ENCODE data around the gene PACS2. TPM values are rescaled to one million over a fixed set of nuclear protein-coding genes. Genes with fewer than 3 reads are reported as not detected.

PACS2 gene
- polyA plus RNA-seq, 3 donors, result 40.6 to 82.1 (median 56.0) TPM

- H3K27ac ChIP-seq (ENCODE audit: low read depth, low read length), result no peak overlapping the region
- WGBS, 3 donors, result 88 to 91% (median 90%) methylated on average over 24 to 25 of the region's 25 CpGs
These were observed 73.8 kb downstream of the PACS2 start for GRCh38 chr14:105388110-105388951.

- WGBS, 3 donors, result 84 to 92% (median 88%) methylated on average over 15 to 16 of the region's 16 CpGs
- no peak overlapping the region for H3K27ac ChIP-seq (ENCODE audit: low read depth, low read length)
These were observed 74.4 kb downstream of the PACS2 start for GRCh38 chr14:105388976-105389375.

GRCh38 chr14:105389534-105389933 lies 75.0 kb downstream of the PACS2 start:
- WGBS, 3 donors, result 56 to 57% (median 57%) methylated on average over 12 of the region's 12 CpGs
- H3K27ac ChIP-seq (ENCODE audit: low read depth, low read length), result no peak overlapping the region

GRCh38 chr14:105389976-105390848 lies 75.7 kb downstream of the PACS2 start:
- H3K27ac ChIP-seq (ENCODE audit: low read depth, low read length), result no peak overlapping the region
- 62 to 69% (median 62%) methylated on average over 27 of the region's 27 CpGs for WGBS, 3 donors

GRCh38 chr14:105390849-105391500 lies 76.4 kb downstream of the PACS2 start:
- no peak overlapping the region for H3K27ac ChIP-seq (ENCODE audit: low read depth, low read length)
- WGBS, 3 donors, result 89 to 92% (median 90%) methylated on average over 24 of the region's 24 CpGs

GRCh38 chr14:105391541-105391940 lies 77.0 kb downstream of the PACS2 start:
- WGBS, 3 donors, result 89 to 94% (median 91%) methylated on average over 23 of the region's 23 CpGs
- H3K27ac ChIP-seq (ENCODE audit: low read depth, low read length), result no peak overlapping the region

- WGBS, 3 donors, result 92 to 94% (median 92%) methylated on average over 39 to 40 of the region's 40 CpGs
- H3K27ac ChIP-seq (ENCODE audit: low read depth, low read length), result no peak overlapping the region
These were observed 77.9 kb downstream of the PACS2 start for GRCh38 chr14:105392131-105393090.

GRCh38 chr14:105393151-105393550 lies 78.6 kb downstream of the PACS2 start:
- WGBS, 3 donors, result 93 to 98% (median 94%) methylated on average over 14 of the region's 14 CpGs
- H3K27ac ChIP-seq (ENCODE audit: low read depth, low read length), result no peak overlapping the region

- 76 to 89% (median 83%) methylated on average over 25 of the region's 25 CpGs for WGBS, 3 donors
- H3K27ac ChIP-seq (ENCODE audit: low read depth, low read length), result no peak overlapping the region
These were observed 80.4 kb downstream of the PACS2 start for GRCh38 chr14:105394714-105395537.

GRCh38 chr14:105395538-105395854 lies 80.9 kb downstream of the PACS2 start:
- H3K27ac ChIP-seq (ENCODE audit: low read depth, low read length), result no peak overlapping the region
- 91 to 94% (median 93%) methylated on average over 8 of the region's 8 CpGs for WGBS, 3 donors

GRCh38 chr14:105397350-105397931 lies 82.9 kb downstream of the PACS2 start:
- H3K27ac ChIP-seq (ENCODE audit: low read depth, low read length), result no peak overlapping the region
- 77 to 89% (median 85%) methylated on average over 13 of the region's 13 CpGs for WGBS, 3 donors

GRCh38 chr14:105398044-105398725 lies 83.6 kb downstream of the PACS2 start, which contains the start of gene TEX22:
TSS of gene TEX22 (plus strand) at chr14:105398538. CDS start at chr14:105399341, 803 bp downstream.
- 1% methylated on average over 56 to 77 of the region's 77 CpGs for WGBS, 3 donors
- H3K27ac ChIP-seq (ENCODE audit: low read depth, low read length), result no peak within 1 kb of the TSS

GRCh38 chr14:105398726-105399465 lies 84.3 kb downstream of the PACS2 start:
- 22 to 30% (median 26%) methylated on average over 40 to 41 of the region's 41 CpGs for WGBS, 3 donors
- H3K27ac ChIP-seq (ENCODE audit: low read depth, low read length), result no peak overlapping the region

- WGBS, 3 donors, result 85 to 92% (median 87%) methylated on average over 8 of the region's 8 CpGs
- no peak overlapping the region for H3K27ac ChIP-seq (ENCODE audit: low read depth, low read length)
These were observed 84.9 kb downstream of the PACS2 start for GRCh38 chr14:105399466-105399775.

- H3K27ac ChIP-seq (ENCODE audit: low read depth, low read length), result no peak overlapping the region
- WGBS, 3 donors, result 92 to 100% (median 97%) methylated on average over 9 of the region's 9 CpGs
These were observed 85.5 kb downstream of the PACS2 start for GRCh38 chr14:105400016-105400415.

- H3K27ac ChIP-seq (ENCODE audit: low read depth, low read length), result no peak overlapping the region
- WGBS, 3 donors, result 97 to 100% (median 97%) methylated on average over 9 of the region's 9 CpGs
These were observed 87.2 kb downstream of the PACS2 start for GRCh38 chr14:105401699-105402098.
